Activated CD4-positive, alpha-beta memory T cell treated with anti-CD3 and anti-CD28 coated beads for 36 hours (primary cell): Measurements from ENCODE around the gene LRRC2. TPM values are rescaled to one million over a fixed set of nuclear protein-coding genes. Genes with fewer than 3 reads are reported as not detected.
"Not testable (repeated sequence)": the region's sequence is repeated elsewhere in the genome, so short reads cannot be mapped to it uniquely, and the experiment has no call there.

ENCODE experiments used
- CTCF ChIA-PET: fragments of 350-600 bp; sonication (Branson Sonifier 250); formaldehyde crosslinking; loops from one replicate; lab custom pipeline; 2021; ENCODE audit warnings: antibody characterized with exemption, inconsistent platforms; lab: Charles Lee
- POLR2A ChIA-PET: fragments of 350-600 bp; sonication (Branson Sonifier 250); formaldehyde crosslinking; loops from one replicate; lab custom pipeline; 2021; ENCODE audit warnings: antibody characterized with exemption; lab: Charles Lee
- DNase-seq: peaks from one replicate; pipeline ENCODE4 v3.0.0-alpha.2; 2020
- H3K27ac Mint-ChIP-seq: one replicate; pipeline ENCODE4 v1.8.0; 2021; ENCODE audit warnings: mixed read lengths
- H3K27me3 Mint-ChIP-seq: one replicate; pipeline ENCODE4 v1.8.0; 2021; ENCODE audit warnings: mixed read lengths
- H3K36me3 Mint-ChIP-seq: one replicate; pipeline ENCODE4 v1.8.0; 2021; ENCODE audit warnings: mixed read lengths
- H3K4me1 Mint-ChIP-seq: one replicate; pipeline ENCODE4 v1.8.0; 2021; ENCODE audit warnings: low read depth, mixed read lengths
- H3K4me3 Mint-ChIP-seq: one replicate; pipeline ENCODE4 v1.8.0; 2021; ENCODE audit warnings: mild to moderate bottlenecking, mixed read lengths
- H3K9me3 Mint-ChIP-seq: one replicate; pipeline ENCODE4 v1.8.0; 2021; ENCODE audit warnings: mixed read lengths
- intact Hi-C: fragments of 100-400 bp; cut with micrococcal nuclease; formaldehyde crosslinking; loops from one replicate; pipeline ENCODE4 v1.15.1; 2023
- total RNA-seq, 2 experiments: library from RNA; stranded (reverse); gene quantifications; one replicate each; pipeline ENCODE4 v1.2.3, GENCODE V29; 2021

Gene LRRC2
- total RNA-seq, 2 experiments from 2014 or later = not detected

- H3K27me3 Mint-ChIP-seq, intact Hi-C loops, H3K27ac Mint-ChIP-seq, H3K4me3 Mint-ChIP-seq, H3K9me3 Mint-ChIP-seq, H3K36me3 Mint-ChIP-seq, POLR2A ChIA-PET, H3K4me1 Mint-ChIP-seq, DNase-seq: not testable (repeated sequence)
- CTCF ChIA-PET = interaction anchor here (1.1 to 3.0 kb wide), 2 partner anchors 10 to 60 kb away, joined by 5 to 12 read pairs; no protein-coding TSS in a partner anchor
Measured at GRCh38 chr3:46548611-46549010, 17.5 kb downstream of the LRRC2 start.

GRCh38 chr3:46546896-46547440 is 19.1 kb downstream of the LRRC2 start:
- Mint-ChIP-seq H3K4me1 (peaks cover 14% of the 10 kb centered on the region), H3K36me3 (no peaks in the 10 kb centered on the region), H3K27me3 (peaks cover under 1% of the 10 kb centered on the region), H3K4me3 (no peak overlapping the region), H3K9me3 (no peaks in the 10 kb centered on the region), H3K27ac (no peak overlapping the region)
- POLR2A ChIA-PET = no interaction called here
- CTCF ChIA-PET = interaction anchor here (0.6 to 3.0 kb wide), 4 partner anchors 11 to 63 kb away, joined by 3 to 12 read pairs (median 4); no protein-coding TSS in a partner anchor
- intact Hi-C loops = no loop called here
- no peak for DNase-seq

GRCh38 chr3:46545818-46546630 is 20.1 kb downstream of the LRRC2 start:
- Mint-ChIP-seq H3K27ac (no peak overlapping the region), H3K4me3 (no peak overlapping the region), H3K4me1 (peaks cover 15% of the 10 kb centered on the region), H3K9me3 (no peaks in the 10 kb centered on the region), H3K36me3 (no peaks in the 10 kb centered on the region), H3K27me3 (no peaks in the 10 kb centered on the region)
- DNase-seq = no peak
- POLR2A ChIA-PET = no interaction called here
- intact Hi-C loops = no loop called here
- CTCF ChIA-PET = interaction anchor here (0.8 to 1.1 kb wide), 3 partner anchors 57 to 84 kb away, joined by 3 to 4 read pairs (median 3); no protein-coding TSS in a partner anchor

- Mint-ChIP-seq H3K36me3 (no peaks in the 10 kb centered on the region), H3K4me1 (peaks cover 21% of the 10 kb centered on the region), H3K27me3 (no peaks in the 10 kb centered on the region), H3K27ac (no peak overlapping the region), H3K9me3 (no peaks in the 10 kb centered on the region), H3K4me3 (peak overlapping the region; percentile 4)
- POLR2A ChIA-PET = no interaction called here
- CTCF ChIA-PET = interaction anchor here (1.1 kb wide), 1 partner anchor 56 kb away, joined by 3 read pairs; no protein-coding TSS in a partner anchor
- intact Hi-C loops = no loop called here
- DNase-seq = no peak
Measured at GRCh38 chr3:46544771-46545503, 21.2 kb downstream of the LRRC2 start.

- ChIA-PET POLR2A (interaction anchor here (0.6 to 0.7 kb wide), 3 partner anchors 23 to 725 kb away, joined by 3 to 4 read pairs (median 4); no protein-coding TSS in a partner anchor), CTCF (interaction anchor here (1.5 kb wide), 1 partner anchor 54 kb away, joined by 6 read pairs; no protein-coding TSS in a partner anchor)
- Mint-ChIP-seq H3K27ac (no peak overlapping the region), H3K9me3 (no peaks in the 10 kb centered on the region), H3K4me1 (peaks cover 38% of the 10 kb centered on the region), H3K36me3 (no peaks in the 10 kb centered on the region), H3K27me3 (no peaks in the 10 kb centered on the region), H3K4me3 (no peak overlapping the region)
- DNase-seq = no peak
- intact Hi-C loops = no loop called here
Measured at GRCh38 chr3:46542801-46543201, 23.3 kb downstream of the LRRC2 start.

- DNase-seq = no peak
Measured at GRCh38 chr3:46542344-46542743, 23.8 kb downstream of the LRRC2 start.

GRCh38 chr3:46541835-46542234 is 24.3 kb downstream of the LRRC2 start:
- Mint-ChIP-seq H3K4me1 (peaks cover 47% of the 10 kb centered on the region), H3K27ac (no peak overlapping the region), H3K27me3 (no peaks in the 10 kb centered on the region), H3K9me3 (no peaks in the 10 kb centered on the region), H3K36me3 (no peaks in the 10 kb centered on the region), H3K4me3 (no peak overlapping the region)
- DNase-seq = no peak
- ChIA-PET POLR2A (no interaction called here), CTCF (interaction anchor here (1.5 to 5.1 kb wide), 2 partner anchors 53 kb away, joined by 6 to 43 read pairs; no protein-coding TSS in a partner anchor)
- intact Hi-C loops = no loop called here

More at GRCh38 chr3:46542344-46542743, 23.8 kb downstream of the LRRC2 start:
- Mint-ChIP-seq H3K9me3 (no peaks in the 10 kb centered on the region), H3K27me3 (no peaks in the 10 kb centered on the region), H3K4me1 (peaks cover 42% of the 10 kb centered on the region), H3K4me3 (no peak overlapping the region), H3K27ac (no peak overlapping the region), H3K36me3 (no peaks in the 10 kb centered on the region)
- ChIA-PET CTCF (interaction anchor here (1.5 kb wide), 1 partner anchor 53 kb away, joined by 6 read pairs; no protein-coding TSS in a partner anchor), POLR2A (interaction anchor here (0.6 to 0.7 kb wide), 3 partner anchors 23 to 725 kb away, joined by 3 to 4 read pairs (median 4); no protein-coding TSS in a partner anchor)
- intact Hi-C loops = no loop called here

GRCh38 chr3:46540550-46540949 is 25.6 kb downstream of the LRRC2 start:
- CTCF ChIA-PET = interaction anchor here (0.9 to 5.1 kb wide), 2 partner anchors 52 to 165 kb away, joined by 3 to 43 read pairs; no protein-coding TSS in a partner anchor
- Mint-ChIP-seq H3K36me3 (no peaks in the 10 kb centered on the region), H3K4me3 (no peak overlapping the region), H3K4me1 (peaks cover 57% of the 10 kb centered on the region), H3K27ac (no peak overlapping the region), H3K27me3 (no peaks in the 10 kb centered on the region), H3K9me3 (no peaks in the 10 kb centered on the region)
- DNase-seq = no peak
- POLR2A ChIA-PET = no interaction called here
- intact Hi-C loops = no loop called here

GRCh38 chr3:46539443-46540005 is 26.6 kb downstream of the LRRC2 start:
- ChIA-PET POLR2A (interaction anchor here (1.1 kb wide), 1 partner anchor 253 kb away, joined by 3 read pairs; no protein-coding TSS in a partner anchor), CTCF (interaction anchor here (0.7 to 5.1 kb wide), 7 partner anchors 19 to 132 kb away, joined by 3 to 43 read pairs (median 4); partner anchors contain the start of genes CCR5AS and CCRL2)
- H3K27me3 Mint-ChIP-seq = no peaks in the 10 kb centered on the region
- peak overlapping the region; percentile 63 for H3K4me3 Mint-ChIP-seq
- intact Hi-C loops = loop anchor here (1.0 to 5.0 kb wide), 3 partner anchors 52 to 247 kb away; no protein-coding TSS in a partner anchor
- H3K27ac Mint-ChIP-seq = peak overlapping the region; percentile 79
- DNase-seq = no peak
- H3K4me1 Mint-ChIP-seq = peaks cover 57% of the 10 kb centered on the region
- no peaks in the 10 kb centered on the region for H3K36me3 Mint-ChIP-seq
- no peaks in the 10 kb centered on the region for H3K9me3 Mint-ChIP-seq

GRCh38 chr3:46538803-46539442 is 27.2 kb downstream of the LRRC2 start:
- H3K27ac Mint-ChIP-seq = peak overlapping the region; percentile 79
- peaks cover 57% of the 10 kb centered on the region for H3K4me1 Mint-ChIP-seq
- no peaks in the 10 kb centered on the region for H3K9me3 Mint-ChIP-seq
- H3K4me3 Mint-ChIP-seq = peak overlapping the region; percentile 63
- intact Hi-C loops = loop anchor here (1.0 to 5.0 kb wide), 3 partner anchors 52 to 247 kb away; no protein-coding TSS in a partner anchor
- POLR2A ChIA-PET = interaction anchor here (1.1 kb wide), 1 partner anchor 252 kb away, joined by 3 read pairs; no protein-coding TSS in a partner anchor
- no peaks in the 10 kb centered on the region for H3K36me3 Mint-ChIP-seq
- CTCF ChIA-PET = interaction anchor here (0.6 to 5.1 kb wide), 10 partner anchors 19 to 565 kb away, joined by 3 to 43 read pairs (median 4); partner anchors contain the start of genes CCR5AS and CCRL2
- H3K27me3 Mint-ChIP-seq = no peaks in the 10 kb centered on the region
- DNase-seq = peak; percentile 87
